Measurements from ENCODE around the gene RTRAF.

RTRAF gene

GRCh38 chr14:52049721-52050588 is 60.6 kb downstream of the RTRAF start:
- no peak for DNase-seq (ENCODE audit: low read depth)

- no peak for DNase-seq (ENCODE audit: low read depth)
These were observed 61.9 kb downstream of the RTRAF start for GRCh38 chr14:52051251-52051650.

- DNase-seq (ENCODE audit: low read depth): no peak
These were observed 62.5 kb downstream of the RTRAF start for GRCh38 chr14:52051871-52052270.

GRCh38 chr14:52052288-52052943 is 63.1 kb downstream of the RTRAF start:
- no peak for DNase-seq (ENCODE audit: low read depth)

GRCh38 chr14:52053044-52053443 is 63.7 kb downstream of the RTRAF start:
- no peak for DNase-seq (ENCODE audit: low read depth)

- DNase-seq (ENCODE audit: low read depth): no peak
These were observed 65.3 kb downstream of the RTRAF start for GRCh38 chr14:52054678-52055077.

- no peak for DNase-seq (ENCODE audit: low read depth)
These were observed 65.8 kb downstream of the RTRAF start for GRCh38 chr14:52055167-52055566.

GRCh38 chr14:52058341-52058740 is 69.0 kb downstream of the RTRAF start:
- no peak for DNase-seq (ENCODE audit: low read depth)

- DNase-seq (ENCODE audit: low read depth): no peak
These were observed 70.3 kb downstream of the RTRAF start for GRCh38 chr14:52059649-52060048.

GRCh38 chr14:52060080-52060479 is 70.7 kb downstream of the RTRAF start:
- no peak for DNase-seq (ENCODE audit: low read depth)

All from T-helper 22 cell (primary cell).